Natural killer cell (primary cell): ENCODE data around the gene PERM1. TPM values are rescaled to one million over a fixed set of nuclear protein-coding genes. Genes with fewer than 3 reads are reported as not detected.

Source experiments
- ATAC-seq, 3 donors: fragments of 150-1000 bp in 2 of 3; fragments of 200-7000 bp in 1 of 3; cut with Tn5 transposase; 1 replicate in 1 of 3; 2 replicates in 2 of 3; pipeline ENCODE4 v1.10.0; 2021; ENCODE audit warnings: mild to moderate bottlenecking in 2 of 3, moderate library complexity in 2 of 3
- DNase-seq, 2 donors: peaks; one replicate each; pipeline versions ENCODE4 v3.0.0 to v3.0.0-alpha.2; 2013 to 2021; ENCODE audit warnings: mixed read lengths in 1 of 2
- H3K27ac ChIP-seq: one replicate; pipeline ENCODE4 v1.5.1; 2013; ENCODE audit warnings: mild to moderate bottlenecking, low read length
- H3K27me3 ChIP-seq: one replicate; pipeline ENCODE4 v1.6.1; 2013; ENCODE audit warnings: low read length; ENCODE audit not compliant: control insufficient read depth, insufficient read depth
- H3K36me3 ChIP-seq: one replicate; pipeline ENCODE4 v1.6.1; 2013; ENCODE audit warnings: low read length; ENCODE audit not compliant: control insufficient read depth, insufficient read depth
- H3K4me1 ChIP-seq: one replicate; pipeline ENCODE4 v1.6.1; 2013; ENCODE audit warnings: low read length; ENCODE audit not compliant: control insufficient read depth, insufficient read depth
- H3K4me3 ChIP-seq: one replicate; pipeline ENCODE4 v1.5.1; 2013; ENCODE audit warnings: low read length
- H3K9me3 ChIP-seq: one replicate; pipeline ENCODE4 v1.6.1; 2013; ENCODE audit warnings: low read length; ENCODE audit not compliant: control insufficient read depth, insufficient read depth
- H3K27ac Mint-ChIP-seq, 2 donors: one replicate each; pipeline ENCODE4 v1.8.0; 2022; ENCODE audit warnings: mild to moderate bottlenecking in 2 of 2, mixed read lengths in 2 of 2, moderate library complexity in 1 of 2
- H3K27me3 Mint-ChIP-seq, 2 donors: one replicate each; pipeline ENCODE4 v1.8.0; 2022; ENCODE audit warnings: low read depth in 2 of 2, mixed read lengths in 2 of 2
- H3K36me3 Mint-ChIP-seq: one replicate; pipeline ENCODE4 v1.8.0; 2022; ENCODE audit warnings: mixed read lengths
- H3K4me1 Mint-ChIP-seq, 2 donors: one replicate each; pipeline ENCODE4 v1.8.0; 2022; ENCODE audit warnings: mixed read lengths in 2 of 2
- H3K4me3 Mint-ChIP-seq: one replicate; pipeline ENCODE4 v1.8.0; 2022; ENCODE audit warnings: mild to moderate bottlenecking, moderate library complexity, mixed read lengths
- H3K9me3 Mint-ChIP-seq, 2 donors: one replicate each; pipeline ENCODE4 v1.8.0; 2022; ENCODE audit warnings: mixed read lengths in 2 of 2
- WGBS: methylation state at CpG from one replicate; pipeline ENCODE4 v1.1.7; 2013; ENCODE audit warnings: missing lambda C conversion rate; ENCODE audit not compliant: insufficient coverage; 5-methylcytosine and 5-hydroxymethylcytosine counted together
- intact Hi-C: fragments of 100-400 bp; cut with micrococcal nuclease; formaldehyde crosslinking; loops from one replicate; pipeline ENCODE4 v1.14.2; 2022
- total RNA-seq, 4 donors: library from RNA; stranded (reverse); fragments of 120-200 nt in 1 of 4; gene quantifications; one replicate each; pipeline versions ENCODE4 v1.2.3 to v1.2.4, GENCODE V29; 2013 to 2022
- TF ChIP-seq, protein P1 (sequence below): fragments of 200-600 bp; IDR thresholded peaks from one replicate; pipeline ENCODE4 v1.8.0; 2022; ENCODE audit warnings: antibody characterized with exemption

The PERM1 gene
- total RNA-seq, 3 donors from 2014 or later (not counting 1 experiment from before 2014, with no cell fraction given), result not detected

DNA sequence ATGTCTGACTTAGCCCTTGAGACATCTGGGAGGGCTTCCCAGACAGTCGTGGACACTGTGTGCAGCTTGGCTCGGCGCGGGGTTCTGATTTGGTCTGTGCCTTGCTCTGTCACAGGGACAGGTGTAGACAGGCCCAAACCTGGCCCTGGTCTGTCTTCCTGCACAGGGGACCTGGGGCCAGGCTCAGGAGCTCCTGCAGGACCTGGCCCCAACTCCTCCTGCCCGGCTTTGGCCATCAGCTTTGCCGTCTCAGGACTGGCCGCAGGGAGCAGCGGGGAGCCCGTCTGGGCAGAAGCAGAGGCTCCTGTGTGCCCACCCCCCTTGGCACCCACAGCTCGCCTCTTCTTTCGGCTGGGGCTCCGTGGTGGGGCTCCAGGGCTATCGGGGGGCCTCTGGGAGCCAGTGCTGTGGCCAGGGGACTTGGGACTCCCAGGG, 1.7 kb downstream of the PERM1 start:
- H3K4me3 Mint-ChIP-seq, result no peak overlapping the region
- ATAC-seq (no peak), DNase-seq (no peak)
- H3K4me1 Mint-ChIP-seq, result peaks cover 0 to 8% of the 10 kb centered on the region in 2 donors
- H3K36me3 Mint-ChIP-seq, result no peaks in the 10 kb centered on the region
- H3K27me3 ChIP-seq, result no peaks in the 10 kb centered on the region
- H3K36me3 ChIP-seq, result no peaks in the 10 kb centered on the region
- H3K9me3 Mint-ChIP-seq, result no peaks in the 10 kb centered on the region
- intact Hi-C loops, result loop anchor here (5.0 kb wide), 1 partner anchor 312 kb away; no protein-coding TSS in a partner anchor
- H3K4me3 ChIP-seq, result no peak overlapping the region
- H3K4me1 ChIP-seq, result peaks cover 12% of the 10 kb centered on the region
- 88% methylated on average over 13 of the region's 13 CpGs for WGBS
- H3K9me3 ChIP-seq, result no peaks in the 10 kb centered on the region
- H3K27ac Mint-ChIP-seq, result no peak overlapping the region
- peaks cover 1 to 13% of the 10 kb centered on the region in 2 donors for H3K27me3 Mint-ChIP-seq
- H3K27ac ChIP-seq, result no peak overlapping the region
- TF ChIP-seq, protein P1, sequence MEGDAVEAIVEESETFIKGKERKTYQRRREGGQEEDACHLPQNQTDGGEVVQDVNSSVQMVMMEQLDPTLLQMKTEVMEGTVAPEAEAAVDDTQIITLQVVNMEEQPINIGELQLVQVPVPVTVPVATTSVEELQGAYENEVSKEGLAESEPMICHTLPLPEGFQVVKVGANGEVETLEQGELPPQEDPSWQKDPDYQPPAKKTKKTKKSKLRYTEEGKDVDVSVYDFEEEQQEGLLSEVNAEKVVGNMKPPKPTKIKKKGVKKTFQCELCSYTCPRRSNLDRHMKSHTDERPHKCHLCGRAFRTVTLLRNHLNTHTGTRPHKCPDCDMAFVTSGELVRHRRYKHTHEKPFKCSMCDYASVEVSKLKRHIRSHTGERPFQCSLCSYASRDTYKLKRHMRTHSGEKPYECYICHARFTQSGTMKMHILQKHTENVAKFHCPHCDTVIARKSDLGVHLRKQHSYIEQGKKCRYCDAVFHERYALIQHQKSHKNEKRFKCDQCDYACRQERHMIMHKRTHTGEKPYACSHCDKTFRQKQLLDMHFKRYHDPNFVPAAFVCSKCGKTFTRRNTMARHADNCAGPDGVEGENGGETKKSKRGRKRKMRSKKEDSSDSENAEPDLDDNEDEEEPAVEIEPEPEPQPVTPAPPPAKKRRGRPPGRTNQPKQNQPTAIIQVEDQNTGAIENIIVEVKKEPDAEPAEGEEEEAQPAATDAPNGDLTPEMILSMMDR, result no peak

DNA sequence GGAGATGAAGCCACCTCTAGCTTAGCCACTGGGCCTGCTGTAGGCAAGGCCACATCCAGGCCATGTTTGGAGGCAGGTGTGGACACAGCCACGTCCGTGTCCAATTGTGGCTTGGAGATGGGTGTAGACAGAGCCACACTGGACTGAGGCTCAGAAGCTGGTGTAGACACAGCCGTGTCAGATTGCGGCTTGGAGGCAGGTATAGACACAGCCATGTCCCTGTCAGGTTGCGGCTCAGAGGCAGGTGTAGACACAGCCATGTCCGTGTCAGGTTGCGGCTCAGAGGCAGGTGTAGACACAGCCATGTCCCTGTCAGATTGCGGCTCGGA, 2.2 kb downstream of the PERM1 start:
- H3K4me1 Mint-ChIP-seq, result peaks cover 0 to 8% of the 10 kb centered on the region in 2 donors
- Histone ChIP-seq H3K9me3 (no peaks in the 10 kb centered on the region), H3K4me1 (peaks cover 12% of the 10 kb centered on the region), H3K27ac (no peak overlapping the region), H3K27me3 (no peaks in the 10 kb centered on the region), H3K4me3 (no peak overlapping the region), H3K36me3 (no peaks in the 10 kb centered on the region)
- no peaks in the 10 kb centered on the region for H3K36me3 Mint-ChIP-seq
- ATAC-seq (no peak), DNase-seq (no peak)
- intact Hi-C loops, result loop anchor here (5.0 kb wide), 1 partner anchor 313 kb away; no protein-coding TSS in a partner anchor
- H3K9me3 Mint-ChIP-seq, result no peaks in the 10 kb centered on the region
- H3K4me3 Mint-ChIP-seq, result no peak overlapping the region
- TF ChIP-seq, protein P1, result no peak
- peaks cover 0 to 15% of the 10 kb centered on the region in 2 donors for H3K27me3 Mint-ChIP-seq
- whole genome bisulfite sequencing, result 92% methylated on average over 9 of the region's 9 CpGs
- no peak overlapping the region for H3K27ac Mint-ChIP-seq

DNA sequence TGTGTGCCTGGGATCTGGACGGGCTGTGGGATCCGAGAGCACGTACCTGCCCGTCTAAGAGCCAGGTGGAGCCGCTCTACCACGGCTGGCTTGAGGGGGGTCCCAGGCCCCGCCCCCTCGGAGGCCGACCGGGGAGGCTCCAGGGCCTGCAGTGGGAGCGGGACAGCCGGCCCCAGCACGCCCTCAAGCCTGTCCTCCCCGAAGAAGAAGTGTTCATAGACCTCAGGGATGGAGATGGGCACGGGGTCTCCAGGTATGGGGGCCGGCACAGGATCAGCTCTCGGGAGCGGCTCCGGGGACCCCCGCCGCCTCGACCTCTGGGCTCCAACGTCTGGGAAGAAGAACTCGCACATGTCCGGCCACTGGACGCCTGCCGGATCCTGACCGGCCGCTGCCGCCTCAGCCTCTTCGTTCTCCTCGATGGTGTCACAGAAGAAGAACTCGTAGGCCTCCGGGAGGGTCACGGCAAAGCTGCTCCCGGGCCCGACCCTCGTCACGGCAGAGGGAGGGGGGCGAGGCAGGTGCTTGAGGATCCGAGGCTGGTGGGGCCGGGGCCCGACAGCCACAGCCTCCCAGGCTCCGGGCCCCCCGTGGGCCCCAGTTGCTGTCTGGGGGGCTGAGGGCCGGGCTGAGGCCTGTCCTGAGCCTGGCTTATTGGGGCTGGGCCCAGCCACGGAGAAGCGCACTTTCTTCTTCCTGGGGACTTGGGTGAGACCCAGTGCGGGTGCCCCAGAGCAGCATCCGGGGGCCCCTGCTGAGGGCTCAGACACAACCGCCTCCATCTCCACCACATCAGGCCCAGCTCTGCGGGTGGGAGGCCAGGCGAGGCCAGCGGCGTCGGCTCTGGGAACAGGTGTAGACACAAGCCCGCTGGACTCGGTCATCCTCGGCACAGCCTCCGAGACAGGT, 2.8 kb downstream of the PERM1 start:
- no peak for ATAC-seq
- intact Hi-C loops, result no loop called here

More for the DNA sequence above, 2.8 kb downstream of the PERM1 start:
- Mint-ChIP-seq H3K4me1 (peaks cover 0 to 8% of the 10 kb centered on the region in 2 donors), H3K36me3 (no peaks in the 10 kb centered on the region), H3K27me3 (peaks cover 0 to 15% of the 10 kb centered on the region in 2 donors), H3K9me3 (no peaks in the 10 kb centered on the region), H3K27ac (no peak overlapping the region), H3K4me3 (no peak overlapping the region)
- no peak overlapping the region for H3K27ac ChIP-seq
- TF ChIP-seq, protein P1, result no peak
- H3K36me3 ChIP-seq, result no peaks in the 10 kb centered on the region
- peaks cover 12% of the 10 kb centered on the region for H3K4me1 ChIP-seq
- no peaks in the 10 kb centered on the region for H3K27me3 ChIP-seq
- 91% methylated on average over 60 of the region's 60 CpGs for WGBS
- H3K9me3 ChIP-seq, result no peaks in the 10 kb centered on the region
- H3K4me3 ChIP-seq, result no peak overlapping the region
- no peak for DNase-seq
